ENCODE measurements around the gene CCDC73. TPM values are rescaled to one million over a fixed set of nuclear protein-coding genes. Genes with fewer than 3 reads are reported as not detected.
"Not testable (repeated sequence)": the region's sequence is repeated elsewhere in the genome, so short reads cannot be mapped to it uniquely, and the experiment has no call there.

Gene CCDC73
- total RNA-seq, 1 donor from 2014 or later, result not detected

DNA sequence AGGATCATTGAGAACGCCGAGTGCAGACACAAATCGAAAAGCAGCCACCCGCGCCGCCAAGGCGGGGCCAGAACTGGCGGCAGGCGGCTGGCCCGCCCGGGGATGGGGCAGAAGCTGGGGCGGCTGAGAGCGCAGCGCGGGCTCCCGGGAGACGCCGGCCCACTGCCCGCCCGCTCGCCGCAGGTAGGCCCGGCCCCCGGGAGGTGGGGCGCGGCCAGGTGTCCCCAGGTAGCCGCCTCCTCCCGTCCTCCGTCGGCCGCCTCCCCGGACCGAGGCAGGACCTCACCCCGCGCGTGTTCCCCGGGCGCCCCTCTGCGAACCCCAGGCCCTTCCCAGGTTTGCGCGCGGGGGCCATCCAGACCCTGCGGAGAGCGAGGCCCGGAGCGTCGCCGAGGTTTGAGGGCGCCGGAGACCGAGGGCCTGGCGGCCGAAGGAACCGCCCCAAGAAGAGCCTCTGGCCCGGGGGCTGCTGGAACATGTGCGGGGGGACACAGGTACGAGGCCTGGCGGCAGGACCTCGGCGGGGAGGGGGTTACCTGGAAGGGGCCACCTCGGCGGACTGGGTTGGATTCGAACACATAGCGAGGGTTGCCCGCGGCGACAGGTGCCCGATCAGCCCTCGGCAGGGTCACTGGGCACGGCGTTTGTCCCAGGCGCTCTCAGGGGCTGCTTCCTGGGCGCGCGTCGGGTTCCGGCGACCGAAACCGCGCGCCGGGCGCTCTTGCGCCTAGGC lies 35.4 kb upstream of the CCDC73 start, which contains the start of gene PRRG4:
Gene PRRG4 (plus strand): TSS at position 248 of the 733 bp plus-strand sequence. CDS start 603 bp downstream, outside the sequence.
- H3K36me3 Mint-ChIP-seq (ENCODE audit: low read depth), result no peaks in the 10 kb centered on the region
- H3K27ac Mint-ChIP-seq (ENCODE audit: unreplicated experiment), result no peak within 1 kb of the TSS
- H3K4me1 Mint-ChIP-seq, result peaks cover 6% of the 10 kb centered on the region
- peak; percentile 23 for DNase-seq (ENCODE audit: low read depth, low spot score)
- peaks cover 72% of the 10 kb centered on the region for H3K27me3 Mint-ChIP-seq (ENCODE audit: low read depth)
- TF ChIP-seq, protein P1, sequence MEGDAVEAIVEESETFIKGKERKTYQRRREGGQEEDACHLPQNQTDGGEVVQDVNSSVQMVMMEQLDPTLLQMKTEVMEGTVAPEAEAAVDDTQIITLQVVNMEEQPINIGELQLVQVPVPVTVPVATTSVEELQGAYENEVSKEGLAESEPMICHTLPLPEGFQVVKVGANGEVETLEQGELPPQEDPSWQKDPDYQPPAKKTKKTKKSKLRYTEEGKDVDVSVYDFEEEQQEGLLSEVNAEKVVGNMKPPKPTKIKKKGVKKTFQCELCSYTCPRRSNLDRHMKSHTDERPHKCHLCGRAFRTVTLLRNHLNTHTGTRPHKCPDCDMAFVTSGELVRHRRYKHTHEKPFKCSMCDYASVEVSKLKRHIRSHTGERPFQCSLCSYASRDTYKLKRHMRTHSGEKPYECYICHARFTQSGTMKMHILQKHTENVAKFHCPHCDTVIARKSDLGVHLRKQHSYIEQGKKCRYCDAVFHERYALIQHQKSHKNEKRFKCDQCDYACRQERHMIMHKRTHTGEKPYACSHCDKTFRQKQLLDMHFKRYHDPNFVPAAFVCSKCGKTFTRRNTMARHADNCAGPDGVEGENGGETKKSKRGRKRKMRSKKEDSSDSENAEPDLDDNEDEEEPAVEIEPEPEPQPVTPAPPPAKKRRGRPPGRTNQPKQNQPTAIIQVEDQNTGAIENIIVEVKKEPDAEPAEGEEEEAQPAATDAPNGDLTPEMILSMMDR (conservative IDR thresholded peaks at IDR 0.05), result no peak
- H3K4me3 Mint-ChIP-seq, result peak within 1 kb of the TSS; percentile 87
- no peaks in the 10 kb centered on the region for H3K9me3 Mint-ChIP-seq

DNA sequence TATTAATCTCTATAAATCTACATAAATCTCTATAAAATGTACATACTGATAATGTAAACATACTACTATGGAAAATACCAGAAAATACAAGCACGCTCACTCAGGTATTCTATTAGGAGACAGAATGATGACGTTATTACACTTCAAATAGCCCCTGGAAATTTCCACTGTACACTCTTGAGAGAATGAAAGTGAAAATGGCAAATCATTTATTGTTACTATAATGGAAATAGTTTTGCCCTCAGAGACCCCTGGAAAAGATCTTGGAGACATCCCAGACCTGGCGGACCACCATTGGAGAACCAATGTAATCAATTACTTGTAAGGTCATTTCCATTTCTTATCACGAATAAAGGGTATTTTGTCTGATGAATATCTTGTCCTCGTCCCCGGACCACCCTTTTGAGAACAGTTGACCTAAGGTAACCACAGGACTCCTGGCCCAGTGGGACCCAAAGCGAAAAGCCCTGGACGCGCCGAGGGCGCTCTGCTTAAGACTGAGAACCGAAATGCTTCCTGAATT lies 34.8 kb upstream of the CCDC73 start:
- no peaks in the 10 kb centered on the region for H3K9me3 Mint-ChIP-seq

DNA sequence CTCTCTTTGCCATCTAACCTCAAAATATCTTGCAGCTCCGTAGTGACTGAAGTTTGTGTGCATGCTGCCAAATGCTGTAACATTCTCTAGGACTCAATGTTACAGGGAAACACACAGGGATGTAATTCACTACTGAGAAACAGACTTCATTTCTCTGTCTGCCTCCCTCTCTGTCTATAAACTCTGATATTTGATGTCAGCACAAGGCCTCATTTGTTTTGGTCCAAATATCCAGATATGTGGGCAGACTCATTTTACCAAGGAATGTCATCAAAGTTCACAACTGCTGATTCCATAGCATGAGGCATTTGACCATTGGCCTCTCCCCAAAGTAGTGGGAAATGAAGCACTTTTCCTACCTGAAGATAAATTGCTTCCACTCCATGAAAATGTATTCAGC lies 32.8 kb upstream of the CCDC73 start:
- TF ChIP-seq, protein P1 (conservative IDR thresholded peaks at IDR 0.05), result no peak
- Mint-ChIP-seq H3K27me3 (ENCODE audit: low read depth) (peaks cover 52% of the 10 kb centered on the region), H3K4me1 (peaks cover 6% of the 10 kb centered on the region), H3K27ac (ENCODE audit: unreplicated experiment) (no peak overlapping the region), H3K4me3 (no peak overlapping the region), H3K36me3 (ENCODE audit: low read depth) (no peaks in the 10 kb centered on the region), H3K9me3 (no peaks in the 10 kb centered on the region)
- no peak for DNase-seq (ENCODE audit: low read depth, low spot score)

More for the DNA sequence above, 34.8 kb upstream of the CCDC73 start:
- H3K4me3 Mint-ChIP-seq, result peak overlapping the region; percentile 87
- no peak for DNase-seq (ENCODE audit: low read depth, low spot score)
- H3K4me1 Mint-ChIP-seq, result peaks cover 6% of the 10 kb centered on the region
- H3K27me3 Mint-ChIP-seq (ENCODE audit: low read depth), result peaks cover 70% of the 10 kb centered on the region
- TF ChIP-seq, protein P1 (conservative IDR thresholded peaks at IDR 0.05), result no peak
- no peaks in the 10 kb centered on the region for H3K36me3 Mint-ChIP-seq (ENCODE audit: low read depth)
- no peak overlapping the region for H3K27ac Mint-ChIP-seq (ENCODE audit: unreplicated experiment)

DNA sequence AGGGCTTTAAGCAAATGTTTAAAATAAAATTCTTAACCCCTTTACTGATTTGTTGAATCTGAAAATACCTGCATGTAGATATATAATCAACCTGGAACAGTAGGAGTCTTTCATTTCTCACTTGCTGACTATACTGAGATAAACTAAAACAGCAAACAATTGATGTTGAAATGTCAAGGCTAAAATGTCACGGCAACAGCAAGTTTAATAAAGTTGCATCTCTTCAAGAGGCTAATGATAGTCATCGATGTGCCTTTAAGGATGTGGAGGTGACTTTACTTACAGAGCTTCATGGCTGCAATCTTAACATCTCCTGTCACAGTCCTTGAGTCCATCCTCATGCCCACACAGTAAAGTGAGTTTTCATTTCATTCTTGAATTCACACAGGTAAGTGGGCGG lies 31.7 kb upstream of the CCDC73 start:
- no peak for DNase-seq (ENCODE audit: low read depth, low spot score)
- Mint-ChIP-seq H3K4me3 (no peak overlapping the region), H3K36me3 (ENCODE audit: low read depth) (no peaks in the 10 kb centered on the region), H3K4me1 (peaks cover 6% of the 10 kb centered on the region), H3K27ac (ENCODE audit: unreplicated experiment) (no peak overlapping the region), H3K9me3 (no peaks in the 10 kb centered on the region), H3K27me3 (ENCODE audit: low read depth) (peaks cover 41% of the 10 kb centered on the region)
- TF ChIP-seq, protein P1 (conservative IDR thresholded peaks at IDR 0.05), result no peak

DNA sequence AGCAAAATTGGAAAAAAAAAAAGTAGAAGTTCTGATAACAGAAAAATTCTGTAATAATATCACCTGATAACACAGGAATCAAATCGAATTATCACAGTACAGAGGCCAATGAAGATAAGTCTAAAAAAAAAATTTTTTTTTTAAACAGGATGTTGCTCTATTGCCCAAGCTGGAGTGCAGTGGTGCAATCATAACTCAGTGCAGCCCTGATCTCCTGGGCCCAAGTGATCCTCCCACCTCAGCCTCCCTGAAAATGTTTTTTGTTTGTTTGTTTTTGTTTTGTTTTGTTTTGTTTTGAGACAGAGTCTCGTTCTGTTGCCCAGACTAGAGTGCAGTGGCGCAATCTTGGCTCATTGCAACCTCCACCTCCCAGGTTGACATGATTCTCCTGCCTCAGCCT lies 29.2 kb upstream of the CCDC73 start:
- not testable (repeated sequence) for H3K4me1 Mint-ChIP-seq; H3K36me3 Mint-ChIP-seq (ENCODE audit: low read depth); H3K27ac Mint-ChIP-seq (ENCODE audit: unreplicated experiment); DNase-seq (ENCODE audit: low read depth, low spot score); H3K4me3 Mint-ChIP-seq; H3K9me3 Mint-ChIP-seq
- H3K27me3 Mint-ChIP-seq (ENCODE audit: low read depth), result peaks cover 20% of the 10 kb centered on the region

DNA sequence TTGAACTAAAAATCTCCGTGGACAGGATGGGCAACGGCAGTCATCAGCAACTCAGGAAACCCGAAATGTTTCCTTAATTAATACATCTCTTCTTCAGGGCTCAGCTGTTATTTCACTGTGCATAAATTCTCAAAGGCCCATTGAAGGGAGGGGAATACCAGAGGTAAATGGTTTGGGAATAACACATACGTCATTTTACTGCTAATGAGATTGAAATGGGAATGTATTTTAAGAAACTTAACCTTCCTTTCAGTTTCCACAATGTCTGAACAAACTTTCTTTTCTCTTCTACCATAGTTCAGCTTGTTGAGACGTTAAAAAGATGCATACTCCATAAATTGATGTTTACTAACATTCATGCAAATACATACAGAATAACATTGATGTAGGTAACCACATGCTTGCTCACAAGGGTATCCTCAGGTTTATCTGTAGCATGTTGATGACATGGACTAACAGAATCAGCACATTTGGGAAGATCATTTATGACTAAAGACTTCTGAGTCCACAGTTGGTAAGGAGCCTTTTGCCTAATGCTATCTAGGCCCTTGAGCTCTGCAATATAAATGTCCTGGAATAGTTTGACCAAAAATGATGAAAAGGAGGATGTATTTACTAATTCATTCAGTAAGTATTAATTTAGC lies 27.6 kb upstream of the CCDC73 start:
- DNase-seq (ENCODE audit: low read depth, low spot score), result no peak
- Mint-ChIP-seq H3K4me1 (no peaks in the 10 kb centered on the region), H3K27ac (ENCODE audit: unreplicated experiment) (no peak overlapping the region), H3K36me3 (ENCODE audit: low read depth) (no peaks in the 10 kb centered on the region), H3K27me3 (ENCODE audit: low read depth) (peaks cover 13% of the 10 kb centered on the region), H3K4me3 (no peak overlapping the region), H3K9me3 (no peaks in the 10 kb centered on the region)
- TF ChIP-seq, protein P1 (conservative IDR thresholded peaks at IDR 0.05), result no peak

Measured in neural crest cell (in vitro differentiated cells).